ENCODE results near the gene GRAMD1B.

Gene GRAMD1B

GRCh38 chr11:123642435-123642834, 212.4 kb downstream of the GRAMD1B start:
- ATAC-seq (ENCODE audit: insufficient read depth, low read depth) (no peak), DNase-seq (no peak)
- Histone ChIP-seq H3K27ac (ENCODE audit: low read length) (no peak overlapping the region), H3K79me2 (ENCODE audit: insufficient read depth, low read length) (no peaks in the 10 kb centered on the region), H2AFZ (ENCODE audit: low read depth, low read length) (no peak overlapping the region), H4K20me1 (ENCODE audit: insufficient read depth, low read length) (no peaks in the 10 kb centered on the region), H3K4me3 (ENCODE audit: low read depth in 1 of 2, low read length in 2 of 2) (no peak overlapping the region), H3K4me1 (ENCODE audit: insufficient read depth, low read length) (no peaks in the 10 kb centered on the region), H3K27me3 (ENCODE audit: insufficient read depth, low read length, poor library complexity) (no peaks in the 10 kb centered on the region), H3K9me3 (ENCODE audit: insufficient read depth, low read length, severe bottlenecking) (no peaks in the 10 kb centered on the region), H3K36me3 (ENCODE audit: insufficient read depth, low read length) (no peaks in the 10 kb centered on the region), H3K4me2 (ENCODE audit: insufficient read depth, low read length) (no peak overlapping the region), H3K9ac (ENCODE audit: low read depth, low read length) (no peak overlapping the region)
- TF ChIP-seq CTCF (IDR thresholded peaks at IDR 0.05; ENCODE audit: borderline replicate concordance, extremely low read depth, low read length, poor library complexity, severe bottlenecking) (no peak), EZH2 (IDR thresholded peaks at IDR 0.05; ENCODE audit: borderline replicate concordance, low read depth, low read length, severe bottlenecking) (no peak)

GRCh38 chr11:123645286-123645975, 215.4 kb downstream of the GRAMD1B start:
- DNase-seq (no peak), ATAC-seq (ENCODE audit: insufficient read depth, low read depth) (no peak)
- no peak overlapping the region for H3K9ac ChIP-seq (ENCODE audit: low read depth, low read length)
- H3K4me3 ChIP-seq (ENCODE audit: low read depth in 1 of 2, low read length in 2 of 2), result no peak overlapping the region
- no peak overlapping the region for H2AFZ ChIP-seq (ENCODE audit: low read depth, low read length)
- no peak overlapping the region for H3K4me2 ChIP-seq (ENCODE audit: insufficient read depth, low read length)
- H3K36me3 ChIP-seq (ENCODE audit: insufficient read depth, low read length), result no peaks in the 10 kb centered on the region
- no peaks in the 10 kb centered on the region for H3K79me2 ChIP-seq (ENCODE audit: insufficient read depth, low read length)
- no peaks in the 10 kb centered on the region for H3K9me3 ChIP-seq (ENCODE audit: insufficient read depth, low read length, severe bottlenecking)
- no peak for TF ChIP-seq EZH2 (IDR thresholded peaks at IDR 0.05; ENCODE audit: borderline replicate concordance, low read depth, low read length, severe bottlenecking)
- H3K4me1 ChIP-seq (ENCODE audit: insufficient read depth, low read length), result no peaks in the 10 kb centered on the region
- H3K27me3 ChIP-seq (ENCODE audit: insufficient read depth, low read length, poor library complexity), result peaks cover 10% of the 10 kb centered on the region
- no peaks in the 10 kb centered on the region for H4K20me1 ChIP-seq (ENCODE audit: insufficient read depth, low read length)
- H3K27ac ChIP-seq (ENCODE audit: low read length), result no peak overlapping the region

- H3K9ac ChIP-seq (ENCODE audit: low read depth, low read length), result no peak overlapping the region
- no peaks in the 10 kb centered on the region for H3K4me1 ChIP-seq (ENCODE audit: insufficient read depth, low read length)
- TF ChIP-seq CTCF (IDR thresholded peaks at IDR 0.05; ENCODE audit: borderline replicate concordance, extremely low read depth, low read length, poor library complexity, severe bottlenecking) (no peak), EZH2 (IDR thresholded peaks at IDR 0.05; ENCODE audit: borderline replicate concordance, low read depth, low read length, severe bottlenecking) (no peak)
- H3K79me2 ChIP-seq (ENCODE audit: insufficient read depth, low read length), result no peaks in the 10 kb centered on the region
- no peaks in the 10 kb centered on the region for H3K9me3 ChIP-seq (ENCODE audit: insufficient read depth, low read length, severe bottlenecking)
- H3K27me3 ChIP-seq (ENCODE audit: insufficient read depth, low read length, poor library complexity), result peaks cover 10% of the 10 kb centered on the region
- no peak overlapping the region for H3K4me2 ChIP-seq (ENCODE audit: insufficient read depth, low read length)
- DNase-seq (no peak), ATAC-seq (ENCODE audit: insufficient read depth, low read depth) (no peak)
- no peak overlapping the region for H3K27ac ChIP-seq (ENCODE audit: low read length)
- H3K36me3 ChIP-seq (ENCODE audit: insufficient read depth, low read length), result no peaks in the 10 kb centered on the region
- no peaks in the 10 kb centered on the region for H4K20me1 ChIP-seq (ENCODE audit: insufficient read depth, low read length)
- H3K4me3 ChIP-seq (ENCODE audit: low read depth in 1 of 2, low read length in 2 of 2), result no peak overlapping the region
- H2AFZ ChIP-seq (ENCODE audit: low read depth, low read length), result no peak overlapping the region
These were observed 220.8 kb downstream of the GRAMD1B start for GRCh38 chr11:123650901-123651300.

- Histone ChIP-seq H3K4me2 (ENCODE audit: insufficient read depth, low read length) (no peak overlapping the region), H3K9me3 (ENCODE audit: insufficient read depth, low read length, severe bottlenecking) (no peaks in the 10 kb centered on the region), H4K20me1 (ENCODE audit: insufficient read depth, low read length) (no peaks in the 10 kb centered on the region), H3K4me1 (ENCODE audit: insufficient read depth, low read length) (no peaks in the 10 kb centered on the region), H3K27ac (ENCODE audit: low read length) (no peak overlapping the region), H3K9ac (ENCODE audit: low read depth, low read length) (no peak overlapping the region), H3K4me3 (ENCODE audit: low read depth in 1 of 2, low read length in 2 of 2) (no peak overlapping the region), H2AFZ (ENCODE audit: low read depth, low read length) (no peak overlapping the region), H3K79me2 (ENCODE audit: insufficient read depth, low read length) (no peaks in the 10 kb centered on the region), H3K27me3 (ENCODE audit: insufficient read depth, low read length, poor library complexity) (peaks cover 10% of the 10 kb centered on the region), H3K36me3 (ENCODE audit: insufficient read depth, low read length) (no peaks in the 10 kb centered on the region)
- no peak for TF ChIP-seq EZH2 (IDR thresholded peaks at IDR 0.05; ENCODE audit: borderline replicate concordance, low read depth, low read length, severe bottlenecking)
- no peak for TF ChIP-seq CTCF (IDR thresholded peaks at IDR 0.05; ENCODE audit: borderline replicate concordance, extremely low read depth, low read length, poor library complexity, severe bottlenecking)
- DNase-seq (no peak), ATAC-seq (ENCODE audit: insufficient read depth, low read depth) (no peak)
These were observed 222.5 kb downstream of the GRAMD1B start for GRCh38 chr11:123652599-123652998.
